Sigmoid colon (tissue), 4 donors: ENCODE results near the gene TRPT1.

Source experiments
- CTCF ChIP-seq, 4 experiments: fragments of 450-650 bp in 3 of 4; fragments of 200-600 bp in 1 of 4; IDR thresholded peaks; one replicate each; pipeline ENCODE4 v1.5.1; 2016 to 2019; ENCODE audit warnings: antibody characterized with exemption in 4 of 4, mild to moderate bottlenecking in 3 of 4, moderate library complexity in 2 of 4
- POLR2A ChIP-seq, 2 donors: fragments of 450-650 bp; IDR thresholded peaks; one replicate each; pipeline ENCODE4 v1.6.1; 2016; ENCODE audit warnings: antibody characterized with exemption in 2 of 2, mild to moderate bottlenecking in 2 of 2, moderate library complexity in 2 of 2
- POLR2AphosphoS5 ChIP-seq, 4 donors: sonication (generic); formaldehyde crosslinking; IDR thresholded peaks; one replicate each; pipeline ENCODE4 v1.6.1; 2017; ENCODE audit warnings: antibody characterized with exemption in 4 of 4

- TF ChIP-seq CTCF (IDR thresholded peaks at IDR 0.05) (no peak), POLR2A (IDR thresholded peaks at IDR 0.05) (no peak), POLR2AphosphoS5 (IDR thresholded peaks at IDR 0.05) (no peak)
Measured at GRCh38 chr11:64219755-64220154, 6.2 kb downstream of the TRPT1 start.
